ENCODE measurements around the gene MAGEA11.
"Not testable (repeated sequence)": the region's sequence is repeated elsewhere in the genome, so short reads cannot be mapped to it uniquely, and the experiment has no call there.

MAGEA11 gene

GRCh38 chrX:149717803-149718202 lies 5.9 kb downstream of the MAGEA11 start:
- no peak for DNase-seq (ENCODE audit: low read depth)

GRCh38 chrX:149718757-149719156 lies 6.9 kb downstream of the MAGEA11 start:
- no peak for DNase-seq (ENCODE audit: low read depth)

- DNase-seq (ENCODE audit: low read depth): no peak
Measured at GRCh38 chrX:149720021-149720689, 8.3 kb downstream of the MAGEA11 start.

GRCh38 chrX:149721241-149721640 lies 9.4 kb downstream of the MAGEA11 start:
- DNase-seq (ENCODE audit: low read depth): not testable (repeated sequence)

GRCh38 chrX:149721778-149722177 lies 9.9 kb downstream of the MAGEA11 start:
- no peak for DNase-seq (ENCODE audit: low read depth)

GRCh38 chrX:149723583-149724118 lies 11.8 kb downstream of the MAGEA11 start:
- not testable (repeated sequence) for DNase-seq (ENCODE audit: low read depth)

- not testable (repeated sequence) for DNase-seq (ENCODE audit: low read depth)
Measured at GRCh38 chrX:149727308-149727707, 15.4 kb downstream of the MAGEA11 start.

- not testable (repeated sequence) for DNase-seq (ENCODE audit: low read depth)
Measured at GRCh38 chrX:149742269-149742668, 30.4 kb downstream of the MAGEA11 start.

- not testable (repeated sequence) for DNase-seq (ENCODE audit: low read depth)
Measured at GRCh38 chrX:149746390-149747007, 34.6 kb downstream of the MAGEA11 start.

- no peak for DNase-seq (ENCODE audit: low read depth)
Measured at GRCh38 chrX:149757206-149758067, 45.6 kb downstream of the MAGEA11 start.

GRCh38 chrX:149758068-149758714 lies 46.3 kb downstream of the MAGEA11 start:
- no peak for DNase-seq (ENCODE audit: low read depth)

- DNase-seq (ENCODE audit: low read depth): not testable (repeated sequence)
Measured at GRCh38 chrX:149758715-149759078, 46.8 kb downstream of the MAGEA11 start.

GRCh38 chrX:149759824-149760223 lies 48.0 kb downstream of the MAGEA11 start:
- DNase-seq (ENCODE audit: low read depth): no peak

GRCh38 chrX:149760965-149761364 lies 49.1 kb downstream of the MAGEA11 start:
- DNase-seq (ENCODE audit: low read depth): no peak

- DNase-seq (ENCODE audit: low read depth): not testable (repeated sequence)
Measured at GRCh38 chrX:149761858-149762674, 50.2 kb downstream of the MAGEA11 start.

- DNase-seq (ENCODE audit: low read depth): no peak
Measured at GRCh38 chrX:149762696-149763614, 51.1 kb downstream of the MAGEA11 start.
